Liver (tissue), 9 donors: ENCODE results near the gene CPNE8. TPM values are rescaled to one million over a fixed set of nuclear protein-coding genes. Genes with fewer than 3 reads are reported as not detected.

Source experiments
- DNase-seq: peaks from one replicate; pipeline ENCODE4 v3.0.0-alpha.2; 2017; ENCODE audit warnings: low spot score
- H3K27ac ChIP-seq, 2 donors: one replicate each; pipeline ENCODE4 v1.7.0; 2013; ENCODE audit warnings: inconsistent platforms in 2 of 2, low read length in 2 of 2, control low read depth in 1 of 2, low read depth in 1 of 2, mild to moderate bottlenecking in 1 of 2
- H3K27me3 ChIP-seq, 4 donors: one replicate each; pipeline versions ENCODE4 v1.6.1 to v1.7.0; 2013; ENCODE audit warnings: low read length in 3 of 4, inconsistent platforms in 1 of 4, mild to moderate bottlenecking in 1 of 4, moderate library complexity in 1 of 4; ENCODE audit not compliant: control insufficient read depth in 4 of 4, insufficient read depth in 4 of 4
- H3K36me3 ChIP-seq, 4 donors: one replicate each; pipeline versions ENCODE4 v1.6.1 to v1.7.0; 2013; ENCODE audit warnings: low read length in 3 of 4, mild to moderate bottlenecking in 3 of 4, low read depth in 1 of 4, moderate library complexity in 1 of 4; ENCODE audit not compliant: control insufficient read depth in 4 of 4, insufficient read depth in 3 of 4
- H3K4me1 ChIP-seq, 4 donors: one replicate each; pipeline versions ENCODE4 v1.6.1 to v1.7.0; 2013; ENCODE audit warnings: low read length in 3 of 4, mild to moderate bottlenecking in 3 of 4, moderate library complexity in 1 of 4; ENCODE audit not compliant: control insufficient read depth in 4 of 4, insufficient read depth in 4 of 4
- H3K4me3 ChIP-seq, 3 donors: one replicate each; pipeline versions ENCODE4 v1.6.1 to v1.7.0; 2013; ENCODE audit warnings: low read length in 3 of 3, control low read depth in 1 of 3, low read depth in 1 of 3, mild to moderate bottlenecking in 1 of 3
- H3K9ac ChIP-seq, 2 donors: one replicate each; pipeline ENCODE4 v1.7.0; 2013; ENCODE audit warnings: low read length in 2 of 2, mild to moderate bottlenecking in 2 of 2, moderate library complexity in 2 of 2, control low read depth in 1 of 2, low read depth in 1 of 2
- H3K9me3 ChIP-seq, 4 donors: one replicate each; pipeline versions ENCODE4 v1.6.1 to v1.7.0; 2013; ENCODE audit warnings: low read length in 3 of 4; ENCODE audit not compliant: control insufficient read depth in 4 of 4
- ATF3 ChIP-seq: IDR thresholded peaks from 2 replicates; pipeline ENCODE4 v1.6.1; 2016; ENCODE audit warnings: antibody characterized with exemption
- CTCF ChIP-seq: fragments of 150-350 bp; IDR thresholded peaks from 2 replicates; pipeline ENCODE4 v1.5.1; 2017; ENCODE audit warnings: improper control_type of control experiment, low read depth, low read length; ENCODE audit not compliant: missing input control
- EGR1 ChIP-seq, 2 donors: IDR thresholded peaks; 2 replicates each; pipeline ENCODE4 v1.6.1; 2016 to 2018; ENCODE audit warnings: antibody characterized with exemption in 2 of 2, low read depth in 2 of 2
- FOXA1 ChIP-seq: IDR thresholded peaks from 2 replicates; pipeline ENCODE4 v1.6.1; 2016; ENCODE audit warnings: antibody characterized with exemption
- GABPA ChIP-seq, 2 donors: IDR thresholded peaks in 1 of 2; conservative IDR thresholded peaks in 1 of 2; 2 replicates each; pipeline ENCODE4 v1.6.1; 2016; ENCODE audit warnings: antibody characterized with exemption in 2 of 2, mild to moderate bottlenecking in 1 of 2, moderate library complexity in 1 of 2
- HNF4A ChIP-seq, 2 donors: conservative IDR thresholded peaks; 2 replicates each; pipeline ENCODE4 v1.6.1; 2016; ENCODE audit warnings: antibody characterized with exemption in 2 of 2, mild to moderate bottlenecking in 2 of 2
- HNF4G ChIP-seq: IDR thresholded peaks from 2 replicates; pipeline ENCODE4 v1.6.1; 2016; ENCODE audit warnings: antibody characterized with exemption
- JUND ChIP-seq, 2 donors: IDR thresholded peaks; 2 replicates each; pipeline ENCODE4 v1.6.1; 2016; ENCODE audit warnings: antibody characterized with exemption in 2 of 2
- MAX ChIP-seq: IDR thresholded peaks from 2 replicates; pipeline ENCODE4 v1.6.1; 2016; ENCODE audit warnings: antibody characterized with exemption
- NR2F2 ChIP-seq: IDR thresholded peaks from 2 replicates; pipeline ENCODE4 v1.6.1; 2016; ENCODE audit warnings: antibody characterized with exemption
- REST ChIP-seq: IDR thresholded peaks from 2 replicates; pipeline ENCODE4 v1.6.1; 2016; ENCODE audit warnings: antibody characterized with exemption, mild to moderate bottlenecking
- RXRA ChIP-seq, 2 donors: IDR thresholded peaks; 2 replicates each; pipeline ENCODE4 v1.6.1; 2017 to 2018; ENCODE audit warnings: antibody characterized with exemption in 2 of 2, mild to moderate bottlenecking in 1 of 2
- SP1 ChIP-seq: IDR thresholded peaks from 2 replicates; pipeline ENCODE4 v1.6.1; 2018; ENCODE audit warnings: antibody characterized with exemption, mild to moderate bottlenecking
- TAF1 ChIP-seq: conservative IDR thresholded peaks from 2 replicates; pipeline ENCODE4 v1.6.1; 2016; ENCODE audit warnings: antibody characterized with exemption, mild to moderate bottlenecking
- YY1 ChIP-seq: IDR thresholded peaks from 2 replicates; pipeline ENCODE4 v1.6.1; 2016; ENCODE audit warnings: antibody characterized with exemption, mild to moderate bottlenecking
- ZBTB33 ChIP-seq: IDR thresholded peaks from 2 replicates; pipeline ENCODE4 v1.6.1; 2016; ENCODE audit warnings: antibody characterized with exemption
- WGBS: extraction: QIAGEN DNeasy Blood & Tissue Kit; methylation state at CpG from one replicate; pipeline ENCODE4 v1.1.7; 2013; 5-methylcytosine and 5-hydroxymethylcytosine counted together
- polyA plus RNA-seq, 2 donors: library from polyadenylated mRNA; stranded (reverse) in 1 of 2; unstranded in 1 of 2; fragments of 200-250 nt in 1 of 2; fragments of >200 nt in 1 of 2; fragmentation: Nextera tagmentation in 1 of 2; extraction: Ambion mirVana in 1 of 2; gene quantifications; one replicate each; pipeline versions ENCODE4 v1.2.1 to v1.2.3, GENCODE V29; 2013 to 2015
- total RNA-seq, 2 donors: library from RNA; depleted of rRNA; stranded (reverse); fragments of >200 nt; gene quantifications; one replicate each; pipeline ENCODE4 v1.2.3, GENCODE V29; 2014
- donor health status: healthy.
- donor health status: healthy.
- donor health status: healthy.
- donor health status: healthy.
- donor health status: healthy.

Gene CPNE8
- total and polyA plus RNA-seq, 4 donors: 4.2 to 27.4 (median 10.9) TPM

GRCh38 chr12:38872156-38872555, 33.2 kb downstream of the CPNE8 start:
- Histone ChIP-seq H3K4me1 (no peaks in the 10 kb centered on the region), H3K9ac (no peak overlapping the region), H3K27ac (no peak overlapping the region), H3K4me3 (no peak overlapping the region), H3K9me3 (no peaks in the 10 kb centered on the region), H3K27me3 (no peaks in the 10 kb centered on the region), H3K36me3 (peaks cover 0 to 5% (median 2%) of the 10 kb centered on the region in 4 donors)
- no peak for DNase-seq
- 85% methylated on average over 2 of the region's 2 CpGs for WGBS
- no peak for TF ChIP-seq ATF3
- no peak for TF ChIP-seq GABPA (IDR thresholded peaks at IDR 0.05 in 1 of 2, conservative IDR thresholded peaks at IDR 0.05 in 1 of 2)
- no peak for TF ChIP-seq YY1
- TF ChIP-seq NR2F2: no peak

- Histone ChIP-seq H3K27ac (no peak overlapping the region), H3K27me3 (no peaks in the 10 kb centered on the region), H3K4me3 (no peak overlapping the region), H3K9me3 (no peaks in the 10 kb centered on the region), H3K9ac (no peak overlapping the region), H3K36me3 (peaks cover 0 to 5% (median 3%) of the 10 kb centered on the region in 4 donors), H3K4me1 (no peaks in the 10 kb centered on the region)
- no peak for TF ChIP-seq HNF4G
- TF ChIP-seq NR2F2: no peak
- TF ChIP-seq MAX: no peak
- no peak for TF ChIP-seq SP1
- no peak for TF ChIP-seq ZBTB33
- no peak for TF ChIP-seq FOXA1
- TF ChIP-seq JUND (IDR thresholded peaks at IDR 0.05): no peak
- no peak for TF ChIP-seq RXRA (IDR thresholded peaks at IDR 0.05)
- TF ChIP-seq ATF3: no peak
- no peak for TF ChIP-seq CTCF
- TF ChIP-seq REST: no peak
- TF ChIP-seq EGR1 (IDR thresholded peaks at IDR 0.05; ENCODE audit: low read depth in 2 of 2): no peak
- TF ChIP-seq HNF4A (conservative IDR thresholded peaks at IDR 0.05): no peak
- TF ChIP-seq TAF1: no peak
- no peak for TF ChIP-seq GABPA (IDR thresholded peaks at IDR 0.05 in 1 of 2, conservative IDR thresholded peaks at IDR 0.05 in 1 of 2)
- no peak for DNase-seq
These were observed 36.4 kb downstream of the CPNE8 start for GRCh38 chr12:38869036-38869435.
